Tibial nerve (tissue), 4 donors: Measurements from ENCODE around the gene ADAMTS12.

ENCODE experiments used
- CTCF ChIP-seq, 5 experiments: fragments of 200-600 bp in 3 of 5; fragments of 450-650 bp in 2 of 5; sonication (generic) in 3 of 5; IDR thresholded peaks; one replicate each; pipeline ENCODE4 v1.5.1; 2016 to 2019; ENCODE audit warnings: antibody characterized with exemption in 5 of 5, mild to moderate bottlenecking in 3 of 5, moderate library complexity in 2 of 5
- EP300 ChIP-seq, 2 donors: sonication (generic); formaldehyde crosslinking; IDR thresholded peaks; one replicate each; pipeline ENCODE4 v1.6.1; 2017; ENCODE audit warnings: antibody characterized with exemption in 2 of 2, mild to moderate bottlenecking in 1 of 2
- POLR2A ChIP-seq, 2 donors: fragments of 450-650 bp; IDR thresholded peaks; one replicate each; pipeline ENCODE4 v1.6.1; 2017; ENCODE audit warnings: antibody characterized with exemption in 2 of 2, mild to moderate bottlenecking in 2 of 2, moderate library complexity in 2 of 2

- TF ChIP-seq CTCF (IDR thresholded peaks at IDR 0.05) = no peak
- TF ChIP-seq POLR2A (IDR thresholded peaks at IDR 0.05) = no peak
- no peak for TF ChIP-seq EP300 (IDR thresholded peaks at IDR 0.05)
Measured at GRCh38 chr5:33490071-33490665, 401.6 kb downstream of the ADAMTS12 start.
